ENCODE measurements around the gene C1QTNF8. TPM values are rescaled to one million over a fixed set of nuclear protein-coding genes. Genes with fewer than 3 reads are reported as not detected.

Gene C1QTNF8
- total and polyA plus RNA-seq, 11 donors = not detected

- H3K27me3 ChIP-seq = peaks cover 4 to 64% (median 34%) of the 10 kb centered on the region in 9 donors
- no peak for ATAC-seq
- intact Hi-C loops (cut with DNase I) = no loop called here
- peaks cover 0 to 9% (median 3%) of the 10 kb centered on the region in 12 donors for H3K9me3 ChIP-seq
- no peak overlapping the region for H3K4me3 ChIP-seq
- H3K36me3 ChIP-seq = no peaks in the 10 kb centered on the region
- WGBS, 4 donors = 85 to 93% (median 88%) methylated on average over 4 to 29 of the region's 29 CpGs
- H3K27ac ChIP-seq = no peak overlapping the region
- TF ChIP-seq, protein P1, sequence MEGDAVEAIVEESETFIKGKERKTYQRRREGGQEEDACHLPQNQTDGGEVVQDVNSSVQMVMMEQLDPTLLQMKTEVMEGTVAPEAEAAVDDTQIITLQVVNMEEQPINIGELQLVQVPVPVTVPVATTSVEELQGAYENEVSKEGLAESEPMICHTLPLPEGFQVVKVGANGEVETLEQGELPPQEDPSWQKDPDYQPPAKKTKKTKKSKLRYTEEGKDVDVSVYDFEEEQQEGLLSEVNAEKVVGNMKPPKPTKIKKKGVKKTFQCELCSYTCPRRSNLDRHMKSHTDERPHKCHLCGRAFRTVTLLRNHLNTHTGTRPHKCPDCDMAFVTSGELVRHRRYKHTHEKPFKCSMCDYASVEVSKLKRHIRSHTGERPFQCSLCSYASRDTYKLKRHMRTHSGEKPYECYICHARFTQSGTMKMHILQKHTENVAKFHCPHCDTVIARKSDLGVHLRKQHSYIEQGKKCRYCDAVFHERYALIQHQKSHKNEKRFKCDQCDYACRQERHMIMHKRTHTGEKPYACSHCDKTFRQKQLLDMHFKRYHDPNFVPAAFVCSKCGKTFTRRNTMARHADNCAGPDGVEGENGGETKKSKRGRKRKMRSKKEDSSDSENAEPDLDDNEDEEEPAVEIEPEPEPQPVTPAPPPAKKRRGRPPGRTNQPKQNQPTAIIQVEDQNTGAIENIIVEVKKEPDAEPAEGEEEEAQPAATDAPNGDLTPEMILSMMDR (IDR thresholded peaks at IDR 0.05) = no peak
- TF ChIP-seq POLR2A (IDR thresholded peaks at IDR 0.05) = no peak
- peaks cover 0 to 18% (median 0%) of the 10 kb centered on the region in 12 donors for H3K4me1 ChIP-seq
- no peak for DNase-seq
Observed at GRCh38 chr16:1040346-1040745, 55.7 kb downstream of the C1QTNF8 start.

- intact Hi-C loops (cut with DNase I) = no loop called here
- H3K27ac ChIP-seq = no peak overlapping the region
- no peak for ATAC-seq
- H3K36me3 ChIP-seq = no peaks in the 10 kb centered on the region
- 73 to 79% (median 76%) methylated on average over 8 to 11 of the region's 11 CpGs for WGBS, 4 donors
- no peak for TF ChIP-seq POLR2A (IDR thresholded peaks at IDR 0.05)
- TF ChIP-seq, protein P1 (IDR thresholded peaks at IDR 0.05) = no peak
- H3K4me1 ChIP-seq = peaks cover 0 to 12% (median 0%) of the 10 kb centered on the region in 12 donors
- peaks cover 0 to 60% (median 30%) of the 10 kb centered on the region in 9 donors for H3K27me3 ChIP-seq
- H3K4me3 ChIP-seq = no peak overlapping the region
- no peak for DNase-seq
- H3K9me3 ChIP-seq = peaks cover 0 to 9% (median 3%) of the 10 kb centered on the region in 12 donors
Observed at GRCh38 chr16:1039762-1040161, 56.3 kb downstream of the C1QTNF8 start.

DNA sequence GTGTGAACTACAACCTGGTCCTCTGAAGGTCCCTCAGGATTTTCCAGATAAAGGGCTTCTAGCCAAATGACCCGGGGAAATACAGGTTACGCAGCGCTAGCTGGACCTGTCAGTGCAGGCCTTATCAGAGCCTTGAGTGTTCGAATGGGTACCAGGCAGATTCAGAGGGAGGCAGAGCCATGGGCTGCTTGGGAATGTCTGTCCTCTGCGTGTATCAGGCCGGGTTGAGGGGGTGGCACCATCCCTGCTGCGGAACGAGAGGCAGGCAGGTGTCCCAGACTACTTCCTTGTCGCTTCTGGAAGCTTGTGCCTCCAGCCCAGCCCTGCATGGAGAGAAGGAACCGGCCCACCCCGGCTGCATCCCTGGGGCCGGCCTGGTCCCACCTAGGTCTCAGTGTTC lies 57.1 kb downstream of the C1QTNF8 start:
- no peaks in the 10 kb centered on the region for H3K36me3 ChIP-seq
- TF ChIP-seq, protein P1 (IDR thresholded peaks at IDR 0.05) = no peak
- no peak for TF ChIP-seq POLR2A (IDR thresholded peaks at IDR 0.05)
- H3K4me1 ChIP-seq = peaks cover 0 to 4% (median 0%) of the 10 kb centered on the region in 12 donors
- WGBS, 4 donors = 80 to 85% (median 84%) methylated on average over 12 of the region's 12 CpGs
- DNase-seq (no peak), ATAC-seq (no peak)
- H3K27me3 ChIP-seq = peaks cover 0 to 52% (median 21%) of the 10 kb centered on the region in 9 donors
- H3K9me3 ChIP-seq = peaks cover 0 to 9% (median 3%) of the 10 kb centered on the region in 12 donors
- no peak overlapping the region for H3K4me3 ChIP-seq
- no peak overlapping the region for H3K27ac ChIP-seq
- intact Hi-C loops (cut with DNase I) = no loop called here

Other genes starting within 250 kb of the C1QTNF8 start
- gene LMF1, start 125.3 kb downstream of the C1QTNF8 start, total RNA-seq = 10 to 100 TPM in 3 of 9 donors, 1 to 10 TPM in 6; 4.3 to 19.2 (median 7.4) TPM
- gene LMF1, start 125.3 kb downstream of the C1QTNF8 start, polyA plus RNA-seq = 1 to 10 TPM; 5.3 to 6.1 TPM
- gene SOX8, start 114.5 kb downstream of the C1QTNF8 start, total RNA-seq = 1 to 10 TPM in 2 of 9 donors, under 1 TPM in 7; 0.44 to 1.3 (median 0.81) TPM
- gene SOX8, start 114.5 kb downstream of the C1QTNF8 start, polyA plus RNA-seq = under 1 TPM; 0.50 to 0.65 TPM
- 10 to 100 TPM in 3 of 9 donors, 1 to 10 TPM in 5, under 1 TPM in 1; 0.39 to 20.1 (median 6.5) TPM for gene SSTR5, start 23.5 kb downstream of the C1QTNF8 start, total RNA-seq
- 1 to 10 TPM in 1 of 2 donors, under 1 TPM in 1; 0.22 to 1.3 TPM for gene SSTR5, start 23.5 kb downstream of the C1QTNF8 start, polyA plus RNA-seq
- 10 to 100 TPM in 2 of 9 donors, 1 to 10 TPM in 7; 1.6 to 14.6 (median 2.6) TPM for gene CACNA1H, start 56.9 kb upstream of the C1QTNF8 start, total RNA-seq
- gene CACNA1H, start 56.9 kb upstream of the C1QTNF8 start, polyA plus RNA-seq = 1 to 10 TPM; 5.3 to 6.2 TPM
- gene TPSG1, start 129.0 kb upstream of the C1QTNF8 start, total RNA-seq = not detected
- gene TPSG1, start 129.0 kb upstream of the C1QTNF8 start, polyA plus RNA-seq = not detected
- gene TPSB2, start 133.9 kb upstream of the C1QTNF8 start, total RNA-seq = 10 to 100 TPM in 1 of 9 donors, 1 to 10 TPM in 7, not detected in 1; 2.1 to 18.1 (median 2.3) TPM
- gene TPSB2, start 133.9 kb upstream of the C1QTNF8 start, polyA plus RNA-seq = 1 to 10 TPM; 2.0 to 4.3 TPM
- gene TPSAB1, start 144.5 kb upstream of the C1QTNF8 start, total RNA-seq = 10 to 100 TPM in 1 of 9 donors, 1 to 10 TPM in 7, not detected in 1; 1.1 to 14.3 (median 3.5) TPM
- 1 to 10 TPM; 1.1 to 3.7 TPM for gene TPSAB1, start 144.5 kb upstream of the C1QTNF8 start, polyA plus RNA-seq
- under 1 TPM in 1 of 9 donors, not detected in 8; 0.38 TPM for gene TPSD1, start 159.8 kb upstream of the C1QTNF8 start, total RNA-seq
- gene TPSD1, start 159.8 kb upstream of the C1QTNF8 start, polyA plus RNA-seq = under 1 TPM in 1 of 2 donors, not detected in 1; 0.17 TPM
- 100 to 1,000 TPM in 2 of 9 donors, 10 to 100 TPM in 7; 59.3 to 105 (median 85.9) TPM for gene UBE2I, start 213.4 kb upstream of the C1QTNF8 start, total RNA-seq
- gene UBE2I, start 213.4 kb upstream of the C1QTNF8 start, polyA plus RNA-seq = 10 to 100 TPM; 67.2 to 73.4 TPM
- gene BAIAP3, start 237.4 kb upstream of the C1QTNF8 start, total RNA-seq = 1 to 10 TPM in 8 of 9 donors, under 1 TPM in 1; 0.88 to 4.0 (median 2.6) TPM
- 1 to 10 TPM; 1.7 to 2.6 TPM for gene BAIAP3, start 237.4 kb upstream of the C1QTNF8 start, polyA plus RNA-seq